NCI-H524 treated with DMSO at 0.1 percent for 48 hours (cell line): Measurements from ENCODE around the gene SMCO1.
"Not testable (repeated sequence)": the region's sequence is repeated elsewhere in the genome, so short reads cannot be mapped to it uniquely, and the experiment has no call there.

Experiments used
- DNase-seq: peaks from one replicate; lab custom pipeline; 2025; lab: John Stamatoyannopoulos, UW

The SMCO1 gene, protein sequence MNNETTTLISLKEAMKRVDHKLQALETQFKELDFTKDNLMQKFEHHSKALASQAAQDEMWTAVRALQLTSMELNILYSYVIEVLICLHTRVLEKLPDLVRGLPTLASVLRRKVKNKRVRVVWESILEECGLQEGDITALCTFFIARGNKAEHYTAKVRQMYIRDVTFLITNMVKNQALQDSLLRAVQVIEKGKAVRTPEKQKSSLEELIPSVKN

DNA sequence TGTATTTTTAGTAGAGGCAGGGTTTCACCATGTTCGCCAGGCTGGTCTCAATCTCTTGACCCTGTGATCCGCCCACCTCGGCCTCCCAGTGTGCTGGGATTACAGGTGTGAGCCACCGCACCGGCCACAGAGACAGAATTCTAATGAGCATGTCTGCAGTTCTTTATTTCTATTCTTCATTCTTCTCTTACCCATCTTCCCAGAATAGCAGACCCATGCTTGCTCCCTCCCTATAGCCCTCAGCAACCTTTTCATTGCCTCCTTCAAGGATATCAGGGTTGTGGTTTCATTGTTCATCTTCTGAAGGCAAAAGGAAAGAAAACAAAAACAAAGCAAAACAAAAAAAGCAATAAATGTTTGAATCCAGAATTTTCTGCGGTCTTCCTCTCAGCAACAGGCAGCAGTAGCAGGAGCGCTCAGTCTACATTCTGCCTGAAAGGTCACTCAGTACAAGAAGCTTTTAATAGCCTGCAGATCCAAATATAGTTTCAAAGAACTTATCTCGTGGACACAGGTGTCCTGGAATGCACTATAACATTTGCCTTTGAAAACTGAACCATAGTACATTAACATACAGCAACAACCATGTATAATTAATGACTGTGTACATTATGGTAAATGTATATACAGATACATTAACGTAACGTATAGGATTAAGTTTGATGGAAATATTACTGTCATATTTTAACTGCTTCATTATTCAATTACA, at the start of gene SMCO1:
TSS of gene SMCO1 (minus strand) at position 434 of the 709 bp plus-strand sequence. CDS start at position 297, 137 bp downstream.
- no peak for DNase-seq

DNA sequence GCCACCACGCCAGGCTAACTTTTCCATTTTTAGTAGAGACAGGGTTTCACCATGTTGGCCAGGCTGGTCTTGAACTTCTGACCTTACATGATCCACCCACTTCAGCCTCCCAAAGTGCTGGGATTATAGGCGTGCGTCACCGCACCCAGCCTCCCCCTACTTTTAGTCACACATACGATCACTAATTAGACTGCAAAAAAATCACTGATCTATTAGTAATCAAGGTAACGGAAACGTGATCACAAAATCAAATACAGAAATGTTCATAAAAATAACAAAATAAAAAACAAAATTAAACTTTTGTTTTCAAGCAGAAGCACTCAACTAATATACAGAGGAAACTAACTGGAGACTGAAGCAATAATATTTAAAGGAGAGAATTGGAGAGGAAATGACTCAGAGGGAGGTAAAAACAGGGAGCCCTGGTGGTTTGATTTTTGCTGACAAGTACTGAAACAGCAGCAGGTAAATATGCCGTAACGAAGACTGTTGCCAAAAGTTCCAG, 48.6 kb upstream of the SMCO1 start:
- no peak for DNase-seq

DNA sequence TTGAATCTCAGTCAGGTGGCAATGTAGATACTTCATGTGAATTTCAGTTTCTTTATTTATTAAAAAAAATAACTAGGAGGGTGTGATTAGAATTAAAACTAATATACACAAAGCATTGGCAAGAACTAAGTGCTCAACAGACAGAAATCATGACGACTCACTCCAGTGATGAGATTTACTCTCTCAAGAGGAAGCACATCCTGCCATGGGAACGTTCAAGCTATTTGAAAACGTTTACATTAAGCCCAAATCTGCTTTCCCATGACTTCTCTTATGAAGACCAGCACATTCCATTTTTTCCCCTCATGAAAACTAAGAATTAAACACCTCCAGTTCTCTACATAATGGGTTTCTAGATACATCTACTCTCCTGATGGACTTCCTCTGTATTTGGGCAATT, 44.7 kb upstream of the SMCO1 start:
- no peak for DNase-seq

DNA sequence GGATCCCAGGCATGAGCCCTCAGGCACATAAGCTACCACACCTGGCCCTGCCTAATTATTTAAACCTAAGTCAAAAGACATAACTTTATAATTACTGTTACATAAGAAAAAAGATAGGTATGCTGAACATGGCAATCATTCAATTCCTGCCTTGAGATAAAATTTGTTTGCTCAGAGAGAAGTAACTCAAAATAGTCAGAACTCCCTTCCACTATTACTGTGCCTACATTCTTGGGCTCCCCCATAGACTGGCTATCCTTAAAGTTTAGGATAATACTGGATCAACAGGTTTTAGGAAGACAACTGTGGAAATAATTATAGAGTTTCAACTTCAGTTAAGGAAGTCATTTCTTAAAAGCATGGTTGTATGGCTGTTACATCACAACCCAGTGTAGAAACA, 43.3 kb upstream of the SMCO1 start:
- DNase-seq: no peak

DNA sequence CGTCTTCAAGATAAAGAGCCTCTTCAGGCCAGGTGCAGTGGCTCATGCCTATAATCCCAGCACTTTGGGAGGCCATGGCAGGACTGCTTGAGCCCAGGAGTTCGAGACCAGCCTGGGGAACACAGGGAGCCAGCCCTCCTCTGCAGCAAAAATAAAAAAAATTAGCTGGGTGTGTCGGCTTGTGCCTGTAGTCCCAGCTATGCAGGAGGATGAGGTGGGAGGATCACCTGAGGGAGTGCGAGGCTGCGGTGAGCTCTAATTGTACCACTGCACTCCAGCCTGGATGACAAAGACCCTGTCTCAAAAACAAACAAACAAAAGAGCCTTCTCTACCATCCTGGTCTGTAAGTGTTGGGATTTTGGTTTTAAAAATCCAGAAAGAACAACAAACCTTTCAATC, 42.1 kb upstream of the SMCO1 start:
- no peak for DNase-seq

DNA sequence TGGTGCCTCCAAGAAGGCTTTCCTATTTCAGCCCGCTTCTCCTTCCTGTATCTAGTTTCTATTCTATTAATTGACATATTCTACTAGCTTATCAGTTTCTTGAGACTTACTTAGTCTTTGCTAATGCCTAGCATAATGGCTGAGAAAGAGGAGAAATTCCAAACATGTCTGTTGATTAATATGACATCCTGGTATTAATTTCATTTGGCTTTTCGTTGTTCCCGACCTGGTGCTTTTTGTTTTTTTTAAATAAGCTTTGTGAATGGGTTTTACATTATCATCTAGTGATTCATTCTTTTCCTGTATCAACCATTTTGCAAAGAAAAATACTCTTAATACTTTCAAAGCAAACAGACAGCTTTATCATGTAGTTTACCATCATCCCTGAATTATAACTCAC, 40.1 kb upstream of the SMCO1 start:
- no peak for DNase-seq

DNA sequence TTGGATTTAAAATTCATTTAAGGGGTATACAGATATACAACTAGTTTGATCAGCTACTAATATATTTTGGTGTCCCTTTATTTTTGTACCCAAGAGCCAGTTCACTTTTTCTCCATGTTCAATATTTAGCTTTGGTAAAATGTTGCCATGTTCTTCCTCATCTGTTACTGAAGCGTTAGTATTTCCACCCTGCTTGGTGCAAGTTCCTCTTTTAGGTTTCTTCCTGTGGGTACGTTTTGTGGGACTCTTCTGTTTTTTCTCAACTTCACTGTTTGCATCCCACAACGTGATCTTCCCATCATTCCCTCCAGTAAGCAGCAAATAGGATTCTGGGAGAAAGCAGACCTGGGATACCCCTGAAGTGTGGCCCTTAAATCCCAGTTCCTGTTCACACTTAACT, 39.1 kb upstream of the SMCO1 start:
- DNase-seq: no peak

DNA sequence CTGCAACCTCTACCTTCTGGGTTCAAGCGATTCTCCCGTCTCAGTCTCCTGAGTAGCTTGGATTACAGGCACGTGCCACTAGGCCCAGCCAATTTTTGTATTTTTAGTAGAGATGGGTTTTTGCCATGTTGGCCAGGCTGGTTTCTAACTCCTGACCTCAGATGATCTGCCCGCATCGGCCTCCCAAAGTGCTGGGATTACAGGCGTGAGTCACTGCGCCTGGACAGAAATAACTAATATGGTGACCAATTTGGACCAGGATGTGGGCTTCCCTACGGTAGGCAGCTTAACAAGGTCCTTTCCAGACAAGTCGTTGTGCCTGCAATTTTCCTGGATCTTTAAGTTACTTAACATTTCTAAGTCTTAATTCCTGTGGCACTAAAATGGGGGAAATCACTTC, 38.4 kb upstream of the SMCO1 start:
- no peak for DNase-seq

DNA sequence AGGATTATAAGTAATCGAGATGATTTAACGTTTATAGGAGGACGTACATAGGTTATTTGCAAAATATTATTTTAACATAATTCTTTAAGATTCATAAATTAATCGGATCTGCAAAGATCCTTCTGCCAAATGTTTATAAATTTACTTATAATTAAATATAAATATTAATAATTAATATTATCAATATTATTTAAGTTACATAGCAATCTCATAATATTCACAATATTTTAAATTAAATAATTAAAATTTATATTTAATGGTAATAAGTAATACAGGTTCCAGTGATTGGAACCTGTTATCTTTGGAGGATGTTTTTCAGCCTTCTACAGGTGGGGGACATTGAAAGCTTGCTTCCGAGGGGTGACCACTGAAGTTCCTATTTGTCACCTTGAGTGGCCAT, 37.1 kb upstream of the SMCO1 start:
- DNase-seq: no peak

DNA sequence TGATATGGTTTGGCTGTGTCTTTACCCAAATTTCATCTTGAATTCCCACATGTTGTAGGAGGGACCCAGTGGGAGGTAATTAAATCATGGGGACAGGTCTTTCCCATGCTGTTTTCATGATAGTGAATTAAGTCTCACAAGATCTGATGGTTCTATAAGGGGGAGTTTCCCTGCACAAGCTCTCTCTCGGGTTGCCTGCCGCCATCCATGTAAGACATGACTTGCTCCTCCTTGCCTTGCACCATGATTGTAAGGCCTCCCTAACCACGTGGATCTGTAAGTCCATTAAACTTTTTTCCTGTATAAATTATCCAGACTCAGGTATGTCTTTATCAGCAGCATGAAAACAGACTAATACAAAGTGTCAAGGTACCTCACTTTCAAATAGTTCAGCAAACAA, 35.0 kb upstream of the SMCO1 start:
- not testable (repeated sequence) for DNase-seq

DNA sequence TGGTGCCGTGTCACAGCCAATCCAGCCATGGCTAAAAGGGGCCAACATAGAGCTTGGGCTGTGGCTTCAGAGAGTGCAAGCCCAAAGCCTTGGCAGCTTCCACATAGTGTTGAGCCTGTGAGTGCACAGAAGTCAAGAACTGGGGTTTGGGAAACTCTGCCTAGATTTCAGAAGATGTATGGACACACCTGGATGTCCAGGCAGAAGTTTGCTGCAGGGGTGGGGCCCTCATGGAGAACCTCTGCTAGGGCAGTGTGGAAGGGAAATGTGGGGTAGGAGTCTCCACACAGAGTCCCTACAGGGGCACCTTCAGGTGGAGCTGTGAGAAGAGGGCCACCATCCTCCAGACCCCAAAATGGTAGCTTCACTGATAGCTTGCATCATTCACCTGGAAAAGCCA, 34.2 kb upstream of the SMCO1 start:
- DNase-seq: not testable (repeated sequence)

DNA sequence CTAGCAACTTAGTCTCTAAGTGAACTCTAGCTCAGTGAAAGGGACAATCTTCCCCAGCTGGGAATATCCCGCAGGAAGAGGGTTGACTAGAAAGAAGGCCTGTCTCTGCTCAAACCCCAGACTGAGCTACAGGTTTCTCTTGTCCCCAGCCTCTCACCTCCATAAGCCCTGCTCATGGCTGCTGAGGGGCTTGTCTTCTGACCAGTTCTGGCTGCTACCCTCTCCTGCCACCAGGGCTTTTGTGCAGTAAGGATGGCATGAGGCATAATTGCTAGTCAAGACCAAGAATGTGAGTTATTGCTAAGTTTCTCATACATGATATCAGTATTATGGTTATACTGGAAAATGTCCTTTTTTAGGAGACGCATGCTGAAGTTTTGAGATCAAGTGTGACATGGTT, 31.9 kb upstream of the SMCO1 start:
- DNase-seq: no peak

DNA sequence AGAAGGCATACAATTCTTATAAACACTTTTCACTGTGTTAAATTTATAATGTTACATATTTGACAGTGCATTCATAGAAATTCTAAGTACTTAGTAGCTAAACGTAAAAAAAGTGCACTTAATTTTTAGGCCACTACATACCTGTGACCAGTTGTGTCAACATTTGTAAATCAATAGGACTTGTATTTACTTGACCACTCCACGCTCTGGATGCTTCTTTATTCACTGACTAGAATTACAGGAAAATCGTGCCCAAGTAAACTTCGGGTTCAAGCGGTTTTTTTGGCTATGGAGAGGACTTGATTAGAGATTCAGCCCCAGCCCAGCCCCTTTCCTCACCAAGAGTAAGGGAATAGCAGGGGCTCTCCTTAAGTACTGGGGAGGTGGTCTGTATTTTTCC, 31.4 kb upstream of the SMCO1 start:
- no peak for DNase-seq

DNA sequence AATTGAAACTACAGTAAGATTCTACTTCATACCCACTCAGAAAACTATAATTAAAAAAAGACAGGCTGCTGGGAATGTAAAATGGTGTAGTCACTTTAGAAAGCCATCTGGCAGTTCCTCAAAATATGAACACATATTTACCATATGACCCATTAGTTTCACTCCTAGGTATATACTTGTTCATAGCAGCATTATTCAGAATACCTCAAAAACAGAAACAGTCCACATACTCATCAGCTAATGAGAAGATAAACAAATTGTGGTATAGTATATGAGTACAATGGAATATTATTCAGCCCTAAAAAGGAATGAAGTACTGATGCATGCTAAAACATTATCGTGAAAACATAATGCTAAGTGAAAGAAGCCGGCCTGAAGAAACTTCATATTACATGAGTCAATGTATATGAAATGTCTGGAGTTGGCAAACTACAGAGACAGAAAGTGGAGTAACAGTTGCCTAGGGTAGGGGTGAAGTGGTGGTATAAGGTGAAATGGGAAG, 29.4 kb upstream of the SMCO1 start:
- DNase-seq: no peak

DNA sequence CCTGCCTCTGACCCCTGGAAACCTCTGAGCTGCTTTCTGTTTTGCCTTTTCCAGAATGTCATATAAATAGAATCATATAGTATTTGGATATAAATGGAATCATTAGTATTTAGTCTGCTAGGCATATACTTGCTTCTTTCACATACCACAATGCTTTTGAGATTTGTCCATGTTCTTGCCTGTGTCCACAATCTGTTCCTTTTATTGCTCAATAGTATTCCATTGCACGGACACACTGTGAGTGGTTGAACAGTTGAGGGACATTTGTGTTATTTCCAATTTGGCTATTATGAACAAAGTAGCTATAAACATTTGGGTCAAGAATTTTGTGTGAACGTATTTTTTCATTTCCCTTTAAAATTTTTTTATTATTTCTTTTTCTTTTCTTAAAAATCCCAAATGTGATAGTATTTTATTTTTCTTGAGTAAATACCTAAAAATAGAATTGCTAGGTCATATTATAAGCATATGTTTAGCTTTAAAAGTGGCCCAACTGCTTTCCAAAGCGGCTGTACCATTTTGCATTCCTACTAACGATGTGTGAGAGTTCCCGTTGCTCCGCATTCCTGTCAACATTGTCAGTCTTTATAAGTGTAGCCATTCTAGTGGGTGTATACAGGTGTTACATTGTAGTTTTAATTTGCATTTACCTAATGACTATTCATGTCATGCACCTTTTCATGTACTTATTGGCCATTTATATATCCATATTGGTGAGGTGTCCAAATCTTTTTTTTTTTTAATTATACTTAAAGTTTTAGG, 26.7 kb upstream of the SMCO1 start:
- no peak for DNase-seq

DNA sequence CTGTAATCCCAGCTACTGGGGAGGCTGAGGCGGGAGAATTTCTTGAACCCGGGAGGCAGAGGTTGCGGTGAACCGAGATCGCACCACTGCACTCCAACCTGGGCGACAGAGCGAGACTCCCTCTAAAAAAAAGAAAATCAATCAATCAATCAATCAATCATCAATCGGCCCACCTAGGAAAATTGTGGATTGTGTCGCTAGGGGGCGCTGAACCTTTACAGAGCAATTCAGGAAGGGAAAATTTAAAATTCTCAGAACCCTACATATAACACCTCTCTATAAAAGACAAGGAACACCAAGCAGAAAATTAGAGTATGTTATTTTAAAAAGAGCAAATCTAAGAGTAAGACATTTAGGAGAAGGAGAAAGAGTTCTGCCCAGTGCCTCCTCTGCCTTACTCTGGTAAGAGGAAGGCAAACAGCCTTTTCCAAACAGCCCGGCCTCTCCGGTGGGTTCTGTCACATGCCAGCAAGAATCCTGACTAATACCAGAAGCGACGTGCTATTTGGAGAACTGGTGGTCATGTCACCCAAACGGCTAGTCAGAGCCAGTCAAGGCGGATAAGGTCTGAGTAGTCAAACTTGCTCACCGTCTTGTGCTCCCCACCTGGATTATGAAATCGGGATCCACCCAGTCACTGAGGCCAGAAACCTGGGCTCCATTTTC, 22.3 kb upstream of the SMCO1 start:
- DNase-seq: no peak

DNA sequence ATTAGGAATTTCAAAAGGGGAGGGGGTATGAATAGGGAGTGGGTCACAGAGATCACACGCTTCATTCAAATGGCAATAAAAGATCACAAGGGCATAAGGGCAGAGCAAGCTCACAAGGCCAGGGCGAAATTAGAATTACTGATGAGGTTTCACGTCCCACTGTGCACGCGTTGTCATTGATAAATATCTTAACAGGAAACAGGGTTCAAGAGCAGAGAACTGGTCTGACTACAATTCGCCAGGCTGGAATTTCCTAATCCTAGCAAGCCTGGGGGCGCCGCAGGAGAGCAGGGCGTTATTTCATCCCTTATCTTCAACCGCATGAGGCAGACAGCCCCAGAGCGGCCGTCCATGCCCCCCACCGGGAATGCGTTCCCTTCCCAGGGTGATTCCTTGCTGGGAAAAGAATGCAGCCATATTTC, 18.1 kb upstream of the SMCO1 start:
- DNase-seq: no peak

DNA sequence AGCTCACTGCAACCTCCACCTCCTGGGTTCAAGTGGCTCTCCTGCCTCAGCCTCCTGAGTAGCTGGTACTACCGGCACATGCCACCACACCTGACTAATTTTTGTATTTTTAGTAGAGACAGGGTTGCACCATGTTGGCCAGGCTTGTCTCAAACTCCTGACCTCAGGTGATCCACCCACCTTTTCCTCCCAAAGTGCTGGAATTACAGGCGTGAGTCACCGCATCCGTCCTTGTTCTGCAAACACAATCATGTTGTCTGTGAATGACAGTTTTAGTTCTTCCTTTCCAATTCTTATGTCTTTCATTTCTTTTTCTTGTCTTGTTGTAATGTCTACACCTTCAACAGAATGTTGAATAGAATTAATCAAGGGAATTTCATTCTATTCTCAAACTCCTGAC, 16.3 kb upstream of the SMCO1 start:
- DNase-seq: no peak

DNA sequence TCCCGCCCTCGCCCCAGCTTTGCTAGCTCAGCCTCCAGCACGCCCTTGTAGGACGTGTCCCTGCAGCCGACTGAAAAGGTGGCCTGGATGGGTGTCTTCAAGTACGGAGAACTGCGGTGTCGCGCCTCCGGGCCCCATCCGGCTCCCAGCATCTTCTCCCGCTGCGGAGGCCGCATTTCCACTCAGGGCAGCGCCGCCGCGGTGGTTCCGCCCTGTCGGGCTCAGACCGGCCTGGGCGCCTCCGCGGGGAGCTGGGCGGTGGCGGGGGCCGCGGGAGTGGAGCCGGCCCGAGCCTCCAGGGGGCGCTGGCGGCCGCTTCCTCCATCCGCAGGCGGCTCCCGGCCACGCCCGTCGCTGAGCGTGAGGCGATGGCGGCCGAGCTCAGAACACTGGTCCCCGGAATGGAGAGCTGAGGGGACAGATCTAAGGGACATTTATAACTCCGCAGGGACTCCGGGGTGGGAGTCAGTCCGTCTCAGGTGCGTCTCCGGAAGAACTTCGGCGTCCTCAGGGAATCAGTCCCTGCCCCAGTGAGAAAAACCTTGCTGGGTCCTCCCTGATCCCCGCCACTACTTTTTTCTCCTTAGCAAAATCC, 13.6 kb upstream of the SMCO1 start:
- no peak for DNase-seq

DNA sequence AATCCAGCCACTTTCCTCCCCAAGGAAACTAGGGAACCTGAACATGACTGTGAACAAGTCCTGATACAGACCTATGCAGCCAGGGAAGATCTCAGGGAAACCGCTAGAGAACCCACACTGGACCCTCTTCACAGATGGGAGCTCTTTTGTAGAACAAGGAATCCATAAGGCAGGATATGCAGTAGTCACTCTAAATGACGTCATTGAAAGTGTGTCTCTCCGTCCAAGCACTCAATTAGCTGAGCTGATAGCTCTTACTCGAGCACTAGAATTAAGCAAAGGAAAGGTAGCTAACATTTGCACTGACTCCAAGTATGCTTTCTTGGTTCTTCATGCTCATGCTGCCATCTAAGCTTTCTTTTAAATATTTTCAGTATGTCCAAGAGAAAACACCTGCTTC, 10.0 kb upstream of the SMCO1 start:
- DNase-seq: no peak

DNA sequence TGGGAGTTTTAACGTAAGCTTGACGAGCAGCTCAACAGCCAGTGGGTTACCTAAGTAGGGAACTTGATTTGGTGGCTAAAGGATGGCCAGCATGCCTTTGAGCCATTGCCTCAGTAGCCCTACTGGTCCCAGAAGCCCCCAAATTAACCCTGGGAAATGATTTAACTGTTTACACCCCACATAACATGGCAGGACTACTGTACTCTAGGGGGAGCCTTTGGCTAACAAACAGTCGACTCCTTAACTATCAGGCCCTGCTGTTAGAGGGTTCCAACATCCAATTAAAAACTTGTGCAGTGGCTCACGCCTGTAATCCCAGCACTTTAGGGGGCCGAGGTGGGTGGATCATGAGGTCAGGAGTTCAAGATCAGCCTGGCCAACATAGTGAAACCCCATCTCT, 9.4 kb upstream of the SMCO1 start:
- DNase-seq: peak; percentile 50

DNA sequence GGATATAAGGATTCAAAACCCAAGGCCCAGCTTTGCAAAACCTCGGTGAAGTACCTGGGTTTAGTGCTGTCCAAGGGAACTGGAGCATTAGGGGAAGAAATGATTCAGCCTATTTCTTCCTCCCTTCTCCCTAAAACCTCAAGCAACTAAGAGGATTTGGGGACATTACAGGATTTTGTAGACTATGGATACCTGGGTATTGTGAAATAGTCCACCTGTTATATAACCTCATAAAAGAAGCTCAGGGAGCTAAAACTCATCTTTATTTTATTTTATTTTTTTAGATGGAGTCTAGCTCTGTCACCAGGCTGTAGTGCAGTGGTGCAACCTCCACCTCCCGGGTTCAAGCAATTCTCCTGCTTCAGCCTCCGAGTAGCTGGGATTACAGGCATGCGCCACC, 8.7 kb upstream of the SMCO1 start:
- no peak for DNase-seq
